ENCODE results near the gene IGSF21.

DNA sequence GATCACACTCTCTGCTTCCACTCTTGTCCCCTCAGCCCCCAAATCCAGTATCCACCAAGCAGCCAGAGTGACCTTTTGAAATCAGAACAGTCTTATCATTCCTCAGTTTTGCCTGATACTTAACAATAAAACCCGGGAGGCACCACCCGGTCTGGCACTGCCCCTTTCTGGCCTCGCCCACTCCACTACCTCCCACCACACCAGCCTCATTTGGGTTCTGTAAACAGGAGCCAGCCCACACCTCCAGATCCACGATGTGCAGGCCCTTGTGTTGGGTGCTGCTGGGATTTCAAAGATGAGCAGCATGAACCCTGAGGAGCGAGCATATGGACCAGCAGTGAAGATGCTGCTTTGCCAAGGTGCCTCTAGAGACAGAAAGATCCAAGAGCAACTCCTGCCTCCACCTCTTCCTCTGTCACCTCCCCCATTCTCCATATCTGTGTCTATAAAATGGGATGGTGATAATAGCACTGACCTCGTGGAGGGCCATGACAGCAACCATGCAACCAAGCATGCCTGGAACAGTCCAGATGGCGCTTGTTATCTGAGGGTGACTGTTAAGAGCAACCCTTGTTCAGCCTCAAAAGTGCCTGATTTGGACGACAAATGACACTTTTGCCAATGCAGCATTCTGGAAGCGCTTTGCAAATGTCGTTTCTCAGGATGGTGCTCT, 136.0 kb downstream of the IGSF21 start:
- TF ChIP-seq, protein P1, sequence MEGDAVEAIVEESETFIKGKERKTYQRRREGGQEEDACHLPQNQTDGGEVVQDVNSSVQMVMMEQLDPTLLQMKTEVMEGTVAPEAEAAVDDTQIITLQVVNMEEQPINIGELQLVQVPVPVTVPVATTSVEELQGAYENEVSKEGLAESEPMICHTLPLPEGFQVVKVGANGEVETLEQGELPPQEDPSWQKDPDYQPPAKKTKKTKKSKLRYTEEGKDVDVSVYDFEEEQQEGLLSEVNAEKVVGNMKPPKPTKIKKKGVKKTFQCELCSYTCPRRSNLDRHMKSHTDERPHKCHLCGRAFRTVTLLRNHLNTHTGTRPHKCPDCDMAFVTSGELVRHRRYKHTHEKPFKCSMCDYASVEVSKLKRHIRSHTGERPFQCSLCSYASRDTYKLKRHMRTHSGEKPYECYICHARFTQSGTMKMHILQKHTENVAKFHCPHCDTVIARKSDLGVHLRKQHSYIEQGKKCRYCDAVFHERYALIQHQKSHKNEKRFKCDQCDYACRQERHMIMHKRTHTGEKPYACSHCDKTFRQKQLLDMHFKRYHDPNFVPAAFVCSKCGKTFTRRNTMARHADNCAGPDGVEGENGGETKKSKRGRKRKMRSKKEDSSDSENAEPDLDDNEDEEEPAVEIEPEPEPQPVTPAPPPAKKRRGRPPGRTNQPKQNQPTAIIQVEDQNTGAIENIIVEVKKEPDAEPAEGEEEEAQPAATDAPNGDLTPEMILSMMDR (conservative IDR thresholded peaks at IDR 0.05): no peak
- TF ChIP-seq ZFX (IDR thresholded peaks at IDR 0.05): no peak
